Fibroblast of villous mesenchyme (primary cell): ENCODE results near the gene AMMECR1L. TPM values are rescaled to one million over a fixed set of nuclear protein-coding genes. Genes with fewer than 3 reads are reported as not detected.
"Not testable (repeated sequence)": the region's sequence is repeated elsewhere in the genome, so short reads cannot be mapped to it uniquely, and the experiment has no call there.

ENCODE experiments used
- DNase-seq: peaks from one replicate; pipeline ENCODE4 v3.0.0-alpha.2; 2010; ENCODE audit warnings: low read depth
- H3K4me3 ChIP-seq: 2 replicates; pipeline ENCODE4 v1.5.1; 2011; ENCODE audit warnings: low read depth, mild to moderate bottlenecking, low read length
- CTCF ChIP-seq: IDR thresholded peaks from 2 replicates; pipeline ENCODE4 v1.5.1; 2012; ENCODE audit warnings: low read depth, mild to moderate bottlenecking, low read length; ENCODE audit not compliant: insufficient read depth
- small RNA-seq: library from RNA; depleted of rRNA; stranded (forward); fragments of <200 nt; gene quantifications from one replicate; pipeline ENCODE3, GENCODE V24; 2012
- total RNA-seq: library from RNA; depleted of rRNA; stranded (reverse); fragments of >200 nt; gene quantifications from 2 replicates; pipeline ENCODE4 v1.2.3, GENCODE V29; 2012

Gene AMMECR1L
- total RNA-seq, 1 donor = 22.0 TPM

GRCh38 chr2:127820080-127820668 is 65.6 kb downstream of the AMMECR1L start:
- no peak for TF ChIP-seq CTCF
- peak; percentile 24 for DNase-seq

GRCh38 chr2:127818794-127819425 is 66.8 kb downstream of the AMMECR1L start:
- DNase-seq = no peak
- no peak overlapping the region for H3K4me3 ChIP-seq
- TF ChIP-seq CTCF = no peak

More at GRCh38 chr2:127820080-127820668, 65.6 kb downstream of the AMMECR1L start:
- H3K4me3 ChIP-seq = no peak overlapping the region

- no peak overlapping the region for H3K4me3 ChIP-seq
- no peak for DNase-seq
- no peak for TF ChIP-seq CTCF
These were observed 67.5 kb downstream of the AMMECR1L start for GRCh38 chr2:127818241-127818640.

- no peak for DNase-seq
- no peak overlapping the region for H3K4me3 ChIP-seq
- TF ChIP-seq CTCF = no peak
These were observed 71.1 kb downstream of the AMMECR1L start for GRCh38 chr2:127814677-127815076.

GRCh38 chr2:127812441-127812840 is 73.3 kb downstream of the AMMECR1L start:
- H3K4me3 ChIP-seq, DNase-seq: not testable (repeated sequence)

Small RNAs within 50 kb of the gene (small RNA-seq; reads per million reads assigned to genes)
- gene AC012306.1 = not detected
- gene RF00017 = not detected
- gene RF00019 = not detected
- gene RNU6-395P = not detected

Other genes with a start within 250 kb of the AMMECR1L start
- gene GPR17, start 239.8 kb downstream of the AMMECR1L start, total RNA-seq = not detected in 2 replicates
- gene LIMS2, start 210.4 kb downstream of the AMMECR1L start, total RNA-seq = 24.8 and 28.9 TPM in 2 replicates
- 4.7 and 5.8 TPM in 2 replicates for gene SFT2D3, start 184.5 kb downstream of the AMMECR1L start, total RNA-seq
- 25.1 and 35.4 TPM in 2 replicates for gene WDR33, start 74.8 kb downstream of the AMMECR1L start, total RNA-seq
- 15.5 and 25.9 TPM in 2 replicates for gene POLR2D, start 27.8 kb downstream of the AMMECR1L start, total RNA-seq
- gene SAP130, start 142.1 kb upstream of the AMMECR1L start, total RNA-seq = 5.8 and 6.0 TPM in 2 replicates
- 64.1 and 75.1 TPM in 2 replicates for gene UGGT1, start 205.2 kb upstream of the AMMECR1L start, total RNA-seq